GM12878 (cell line): ENCODE results near the gene C1QTNF3. TPM values are rescaled to one million over a fixed set of nuclear protein-coding genes. Genes with fewer than 3 reads are reported as not detected.

ENCODE experiments used
- ATAC-seq: fragments of 200-7000 bp; cut with Tn5 transposase; 3 replicates; pipeline ENCODE4 v1.9.1; 2020; ENCODE audit warnings: mild to moderate bottlenecking, moderate library complexity
- BruUV-seq: library from RNA; stranded (reverse); fragments of 400-500 nt; replicated peaks from 2 replicates; lab custom pipeline; 2021; lab: Mats Ljungman, UMichigan
- CTCF ChIA-PET: fragments of 300-600 bp; sonication (Branson Sonifier 250); formaldehyde crosslinking; extraction: SDS; loops from one replicate; lab custom pipeline; 2021; ENCODE audit warnings: inconsistent platforms; lab: Yijun Ruan, JAX
- POLR2A ChIA-PET: fragments of 350-600 bp; formaldehyde crosslinking; extraction: SDS; loops from one replicate; lab custom pipeline; 2021; ENCODE audit warnings: inconsistent platforms; lab: Charles Lee
- RAD21 ChIA-PET: fragments of 300-600 bp; sonication (Branson Sonifier 250); formaldehyde crosslinking; loops from one replicate; lab custom pipeline; 2023; ENCODE audit warnings: antibody characterized with exemption; ENCODE audit not compliant: unreplicated experiment; lab: Charles Lee
- SMC1A ChIA-PET: fragments of 300-600 bp; sonication (Branson Sonifier 250); formaldehyde crosslinking; loops from one replicate; lab custom pipeline; 2023; ENCODE audit not compliant: unreplicated experiment, uncharacterized antibody; lab: Charles Lee
- DNase-seq: peaks from one replicate; pipeline ENCODE4 v3.0.0-alpha.2; 2011; ENCODE audit warnings: low read depth, low spot score
- FAIRE-seq: peaks from 3 replicates; lab custom pipeline; 2011; peaks lifted over from hg19 to GRCh38; lab: Jason Lieb, UNC
- H2AFZ ChIP-seq: 2 replicates; pipeline ENCODE4 v1.6.0; 2011; ENCODE audit warnings: low read depth, low read length, control low read depth; ENCODE audit not compliant: control insufficient read depth
- H3K27ac ChIP-seq: 2 replicates; pipeline ENCODE4 v1.5.1; 2011; ENCODE audit warnings: control low read depth; ENCODE audit not compliant: control insufficient read depth, insufficient read depth
- H3K27me3 ChIP-seq, 2 experiments: replicated peaks in 1 of 2; 2 replicates each; pipeline versions ENCODE4 v1.6.0 to v1.6.1; 2011; ENCODE audit warnings: low read length in 1 of 2; ENCODE audit not compliant: control insufficient read depth in 2 of 2, insufficient read depth in 2 of 2
- H3K36me3 ChIP-seq, 2 experiments: 2 replicates each; pipeline ENCODE4 v1.5.1; 2011; ENCODE audit warnings: low read length in 1 of 2; ENCODE audit not compliant: control insufficient read depth in 2 of 2, insufficient read depth in 2 of 2
- H3K4me1 ChIP-seq: 2 replicates; pipeline ENCODE4 v1.6.1; 2011; ENCODE audit warnings: mild to moderate bottlenecking, low read length, moderate library complexity, mixed read lengths; ENCODE audit not compliant: control insufficient read depth, insufficient read depth
- H3K4me2 ChIP-seq: 2 replicates; pipeline ENCODE4 v1.6.0; 2011; ENCODE audit warnings: control low read depth; ENCODE audit not compliant: control insufficient read depth, insufficient read depth
- H3K4me3 ChIP-seq: fragments of 200-600 bp; sonication (generic); 2 replicates; pipeline ENCODE4 v1.5.1; 2016
- H3K79me2 ChIP-seq: 2 replicates; pipeline ENCODE4 v1.6.0; 2011; ENCODE audit warnings: low read length; ENCODE audit not compliant: control insufficient read depth, insufficient read depth
- H3K9ac ChIP-seq: 2 replicates; pipeline ENCODE4 v1.8.0; 2011; ENCODE audit warnings: low read length, control low read depth, mixed read lengths; ENCODE audit not compliant: control insufficient read depth, insufficient read depth
- H3K9me3 ChIP-seq: replicated peaks from 3 replicates; pipeline ENCODE4 v1.5.1; 2011; ENCODE audit warnings: mild to moderate bottlenecking, low read length; ENCODE audit not compliant: control insufficient read depth, insufficient read depth
- H4K20me1 ChIP-seq: 2 replicates; pipeline ENCODE4 v1.6.0; 2011; ENCODE audit not compliant: control insufficient read depth, insufficient read depth
- ELK1 ChIP-seq: IDR thresholded peaks from 2 replicates; pipeline ENCODE4 v1.6.1; 2012; ENCODE audit warnings: low read depth, low read length, improper control_type of control experiment
- HCFC1 ChIP-seq: fragments of 150-350 bp; IDR thresholded peaks from 2 replicates; pipeline ENCODE4 v1.6.1; 2014; ENCODE audit warnings: low read length
- HDGF ChIP-seq: fragments of 450-650 bp; IDR thresholded peaks from 2 replicates; pipeline ENCODE4 v1.6.1; 2016; ENCODE audit warnings: antibody characterized with exemption
- IKZF2 ChIP-seq, 2 experiments: fragments of 450-650 bp; IDR thresholded peaks; 2 replicates each; pipeline ENCODE4 v1.6.1; 2017; ENCODE audit warnings: mild to moderate bottlenecking in 2 of 2, moderate library complexity in 2 of 2
- MTA3 ChIP-seq: IDR thresholded peaks from 2 replicates; pipeline ENCODE4 v1.6.1; 2012; ENCODE audit warnings: low read length, inconsistent platforms, borderline replicate concordance
- NR2C1 ChIP-seq: fragments of 450-650 bp; IDR thresholded peaks from 2 replicates; pipeline ENCODE4 v1.6.1; 2017; ENCODE audit warnings: antibody characterized with exemption, mild to moderate bottlenecking, moderate library complexity
- PRDM15 ChIP-seq: fragments of 450-650 bp; formaldehyde crosslinking; IDR thresholded peaks from 2 replicates; pipeline ENCODE4 v1.4.0; 2020; ENCODE audit warnings: mild to moderate bottlenecking, moderate library complexity
- ZBTB4 ChIP-seq: fragments of 450-650 bp; formaldehyde crosslinking; IDR thresholded peaks from 2 replicates; pipeline ENCODE4 v1.4.0; 2022; ENCODE audit warnings: mild to moderate bottlenecking, moderate library complexity
- WGBS: methylation state at CpG from one replicate; pipeline ENCODE4 v1.1.6; 2016; ENCODE audit warnings: low lambda C conversion rate; ENCODE audit not compliant: insufficient replicate concordance, insufficient coverage; ENCODE audit errors: missing lambda C conversion rate; 5-methylcytosine and 5-hydroxymethylcytosine counted together
- in situ Hi-C: fragments of 300-500 bp; cut with MboI; formaldehyde crosslinking; loops from 9 replicates; pipeline ENCODE4 v1.14.3; 2018; ENCODE audit warnings: mixed read lengths
- intact Hi-C: fragments of 100-400 bp; cut with micrococcal nuclease; formaldehyde crosslinking; loops from one replicate; pipeline ENCODE4 v1.14.2; 2022; ENCODE audit not compliant: unreplicated experiment
- polyA plus RNA-seq, 11 experiments: library from polyadenylated mRNA; depleted of rRNA in 4 of 11; unstranded in 6 of 11; stranded (reverse) in 5 of 11; fragments of >200 nt; fragmentation: Nextera tagmentation in 4 of 11; fragmentation: Illumina TruSeq in 1 of 11; extraction: Ambion mirVana in 4 of 11; extraction: Trizol in 1 of 11; gene quantifications; 1 replicate in 1 of 11; 2 replicates in 10 of 11; pipeline versions ENCODE4 v1.2.1 to v1.2.3, GENCODE V29; 2011 to 2016; ENCODE audit warnings: inconsistent platforms in 2 of 11, missing spikeins in 2 of 11, low read depth in 1 of 11
- total RNA-seq, 4 experiments: library from RNA; depleted of rRNA in 3 of 4; stranded (reverse); fragments of >200 nt in 3 of 4; fragmentation: Illumina TruSeq in 1 of 4; extraction: Trizol in 1 of 4; gene quantifications; 2 replicates each; pipeline versions ENCODE4 v1.2.1 to v1.2.3, GENCODE V29; 2013 to 2021

C1QTNF3 gene
- total and polyA plus RNA-seq, 10 of the 15 experiments (the other 5 are each of a cell fraction or from before 2014, with no cell fraction given), result 0.39 to 6.3 (median 1.3) TPM

- in situ Hi-C loops, result no loop called here
- SMC1A ChIA-PET, result no interaction called here
- no peak for FAIRE-seq
Measured at GRCh38 chr5:34038390-34038789, 4.6 kb downstream of the C1QTNF3 start.

More at GRCh38 chr5:34038390-34038789, 4.6 kb downstream of the C1QTNF3 start:
- Histone ChIP-seq H3K36me3 (no peaks in the 10 kb centered on the region), H3K4me2 (no peak overlapping the region), H3K9me3 (no peaks in the 10 kb centered on the region), H3K4me1 (peaks cover 2% of the 10 kb centered on the region; the same call in 1 of the 2 replicates), H2AFZ (no peak overlapping the region), H3K9ac (no peak overlapping the region), H3K79me2 (no peaks in the 10 kb centered on the region), H3K27me3 (no peaks in the 10 kb centered on the region), H4K20me1 (no peaks in the 10 kb centered on the region), H3K4me3 (no peak overlapping the region), H3K27ac (no peak overlapping the region)
- DNase-seq, result no peak
- intact Hi-C loops, result no loop called here
- TF ChIP-seq NR2C1, result no peak
- TF ChIP-seq MTA3, result no peak
- no peak for TF ChIP-seq ELK1
- TF ChIP-seq PRDM15 (CRISPR knock-in tag), result no peak
- TF ChIP-seq ZBTB4 (CRISPR knock-in tag), result no peak
- TF ChIP-seq IKZF2 (IDR thresholded peaks at IDR 0.05), result no peak
- TF ChIP-seq HDGF, result no peak
- no peak for TF ChIP-seq HCFC1
- RAD21 ChIA-PET, result no interaction called here
- CTCF ChIA-PET, result no interaction called here
- no peak for ATAC-seq
- no TSS peak for BruUV-seq
- POLR2A ChIA-PET, result interaction anchor here (0.6 kb wide), 1 partner anchor 10 kb away, joined by 3 read pairs; no protein-coding TSS in a partner anchor
- 96% methylated on average over 2 of the region's 2 CpGs for WGBS
